B cell (primary cell): ENCODE results near the gene NXNL1. TPM values are rescaled to one million over a fixed set of nuclear protein-coding genes. Genes with fewer than 3 reads are reported as not detected.

Source experiments
- ATAC-seq: fragments of 200-7000 bp; cut with Tn5 transposase; one replicate; pipeline ENCODE4 v1.10.0; 2021; ENCODE audit warnings: low read depth, mild to moderate bottlenecking, moderate number of reproducible peaks, moderate library complexity
- CTCF ChIA-PET: fragments of 350-600 bp; sonication (Branson Sonifier 250); formaldehyde crosslinking; loops from one replicate; lab custom pipeline; 2021; ENCODE audit warnings: antibody characterized with exemption, inconsistent platforms; lab: Charles Lee
- POLR2A ChIA-PET: fragments of 350-600 bp; sonication (Branson Sonifier 250); formaldehyde crosslinking; loops from one replicate; lab custom pipeline; 2021; ENCODE audit warnings: antibody characterized with exemption; lab: Charles Lee
- DNase-seq: peaks from one replicate; pipeline ENCODE4 v3.0.0; 2013
- H2AFZ ChIP-seq: 2 replicates; pipeline ENCODE4 v1.6.1; 2012; ENCODE audit warnings: mild to moderate bottlenecking, low read depth, low read length; ENCODE audit not compliant: insufficient read depth, poor library complexity, severe bottlenecking
- H3K27ac ChIP-seq, 2 donors: 1 replicate in 1 of 2; 2 replicates in 1 of 2; pipeline ENCODE4 v1.5.1; 2012 to 2013; ENCODE audit warnings: low read length in 2 of 2, mild to moderate bottlenecking in 2 of 2, moderate library complexity in 1 of 2
- H3K27me3 ChIP-seq, 4 experiments: fragments of 200-600 bp in 1 of 4; sonication (generic) in 1 of 4; replicated peaks in 1 of 4; 1 replicate in 2 of 4; 2 replicates in 2 of 4; pipeline versions ENCODE4 v1.6.1 to v1.7.0; 2013 to 2016; ENCODE audit warnings: low read length in 3 of 4, mild to moderate bottlenecking in 2 of 4, mixed read lengths in 1 of 4, moderate library complexity in 1 of 4; ENCODE audit not compliant: insufficient read depth in 4 of 4, control insufficient read depth in 3 of 4; ENCODE audit errors: control extremely low read depth in 1 of 4
- H3K36me3 ChIP-seq, 2 experiments: replicated peaks in 1 of 2; 1 replicate in 1 of 2; 2 replicates in 1 of 2; pipeline versions ENCODE4 v1.6.1 to v1.7.1; 2013; ENCODE audit warnings: low read length in 1 of 2; ENCODE audit not compliant: insufficient read depth in 2 of 2, control insufficient read depth in 1 of 2; ENCODE audit errors: control extremely low read depth in 1 of 2, extremely low read depth in 1 of 2
- H3K4me1 ChIP-seq, 2 donors: fragments of 200-600 bp in 1 of 2; sonication (generic) in 1 of 2; 1 replicate in 1 of 2; 2 replicates in 1 of 2; pipeline versions ENCODE4 v1.5.1 to v1.6.1; 2013 to 2017; ENCODE audit warnings: low read length in 2 of 2; ENCODE audit not compliant: control insufficient read depth in 2 of 2, insufficient read depth in 2 of 2
- H3K4me2 ChIP-seq: replicated peaks from 2 replicates; pipeline ENCODE3; 2012; ENCODE audit warnings: mild to moderate bottlenecking, low read depth, low read length; ENCODE audit not compliant: poor library complexity, severe bottlenecking
- H3K4me3 ChIP-seq, 5 experiments: fragments of 200-600 bp in 1 of 5; sonication (generic) in 1 of 5; 1 replicate in 3 of 5; 2 replicates in 2 of 5; pipeline versions ENCODE4 v1.5.1 to v1.7.0; 2011 to 2016; ENCODE audit warnings: low read length in 4 of 5, mild to moderate bottlenecking in 4 of 5, low read depth in 2 of 5, control low read depth in 1 of 5, moderate library complexity in 1 of 5; ENCODE audit not compliant: insufficient read depth in 1 of 5; ENCODE audit errors: control extremely low read depth in 1 of 5, extremely low read depth in 1 of 5
- H3K79me2 ChIP-seq: fragments of 200-600 bp; sonication (generic); one replicate; pipeline ENCODE4 v1.6.0; 2016; ENCODE audit warnings: low read length; ENCODE audit not compliant: control insufficient read depth, insufficient read depth
- H3K9ac ChIP-seq: fragments of 200-600 bp; sonication (generic); 2 replicates; pipeline ENCODE4 v1.6.1; 2017; ENCODE audit warnings: mild to moderate bottlenecking, low read length, moderate library complexity
- H3K9me3 ChIP-seq, 3 donors: one replicate each; pipeline versions ENCODE4 v1.6.1 to v1.7.1; 2013; ENCODE audit warnings: low read length in 2 of 3; ENCODE audit not compliant: control insufficient read depth in 2 of 3, insufficient read depth in 1 of 3; ENCODE audit errors: control extremely low read depth in 1 of 3
- H4K20me1 ChIP-seq: 2 replicates; pipeline ENCODE4 v1.6.0; 2012; ENCODE audit warnings: mild to moderate bottlenecking, low read length; ENCODE audit not compliant: insufficient read depth, control insufficient read depth, poor library complexity, severe bottlenecking
- H3K27ac Mint-ChIP-seq: one replicate; pipeline ENCODE4 v1.8.0; 2021; ENCODE audit warnings: mixed read lengths
- H3K27me3 Mint-ChIP-seq: one replicate; pipeline ENCODE4 v1.8.0; 2021; ENCODE audit warnings: mixed read lengths
- H3K4me1 Mint-ChIP-seq: one replicate; pipeline ENCODE4 v1.8.0; 2021; ENCODE audit warnings: mixed read lengths
- H3K4me3 Mint-ChIP-seq: one replicate; pipeline ENCODE4 v1.8.0; 2021; ENCODE audit warnings: mixed read lengths
- H3K9me3 Mint-ChIP-seq: one replicate; pipeline ENCODE4 v1.8.0; 2022; ENCODE audit warnings: mixed read lengths; ENCODE audit not compliant: insufficient read depth
- CTCF ChIP-seq: fragments of 200-600 bp; IDR thresholded peaks from one replicate; pipeline ENCODE4 v1.8.0; 2022; ENCODE audit warnings: antibody characterized with exemption, mild to moderate bottlenecking
- EZH2 ChIP-seq: IDR thresholded peaks from 2 replicates; pipeline ENCODE4 v1.6.1; 2012; ENCODE audit warnings: borderline replicate concordance, low read depth, mild to moderate bottlenecking, moderate library complexity, low read length; ENCODE audit not compliant: insufficient read depth, poor library complexity, severe bottlenecking
- WGBS: methylation state at CpG from one replicate; pipeline ENCODE4 v1.1.5; 2013; ENCODE audit warnings: missing lambda C conversion rate; ENCODE audit not compliant: insufficient coverage; 5-methylcytosine and 5-hydroxymethylcytosine counted together
- intact Hi-C: fragments of 100-400 bp; cut with micrococcal nuclease; formaldehyde crosslinking; loops from one replicate; pipeline ENCODE4 v1.10.0; 2022
- polyA plus RNA-seq: library from polyadenylated mRNA; depleted of rRNA; stranded (reverse); fragments of >200 nt; gene quantifications from 2 replicates; pipeline ENCODE4 v1.2.3, GENCODE V29; 2012
- total RNA-seq, 2 donors: library from RNA; stranded (reverse); fragments of 120-200 nt in 1 of 2; gene quantifications; 1 replicate in 1 of 2; 2 replicates in 1 of 2; pipeline versions ENCODE4 v1.2.3 to v1.2.4, GENCODE V29; 2013 to 2022

NXNL1 gene
- total and polyA plus RNA-seq, 2 donors (not counting 1 experiment from before 2014, with no cell fraction given), result not detected

GRCh38 chr19:17423429-17424208, 37.1 kb downstream of the NXNL1 start:
- ChIA-PET POLR2A (no interaction called here), CTCF (no interaction called here)
- no peak for TF ChIP-seq CTCF
- Histone ChIP-seq H3K27me3 (no peaks in the 10 kb centered on the region), H3K27ac (no peak overlapping the region), H3K4me2 (no peak overlapping the region), H3K4me3 (no peak overlapping the region), H3K4me1 (peaks cover 12 to 16% of the 10 kb centered on the region in 2 donors), H3K9me3 (no peaks in the 10 kb centered on the region), H3K79me2 (peaks cover 6% of the 10 kb centered on the region), H4K20me1 (no peaks in the 10 kb centered on the region), H3K36me3 (peaks cover 0 to 4% of the 10 kb centered on the region in 2 experiments), H3K9ac (no peak overlapping the region), H2AFZ (no peak overlapping the region)
- H3K4me3 Mint-ChIP-seq, result no peak overlapping the region
- ATAC-seq, result no peak
- intact Hi-C loops, result no loop called here
- peaks cover 15% of the 10 kb centered on the region for H3K4me1 Mint-ChIP-seq
- no peak overlapping the region for H3K27ac Mint-ChIP-seq
- DNase-seq, result no peak
- WGBS, result 98% methylated on average over 11 of the region's 20 CpGs
- H3K27me3 Mint-ChIP-seq, result no peaks in the 10 kb centered on the region
- H3K9me3 Mint-ChIP-seq, result no peaks in the 10 kb centered on the region

DNA sequence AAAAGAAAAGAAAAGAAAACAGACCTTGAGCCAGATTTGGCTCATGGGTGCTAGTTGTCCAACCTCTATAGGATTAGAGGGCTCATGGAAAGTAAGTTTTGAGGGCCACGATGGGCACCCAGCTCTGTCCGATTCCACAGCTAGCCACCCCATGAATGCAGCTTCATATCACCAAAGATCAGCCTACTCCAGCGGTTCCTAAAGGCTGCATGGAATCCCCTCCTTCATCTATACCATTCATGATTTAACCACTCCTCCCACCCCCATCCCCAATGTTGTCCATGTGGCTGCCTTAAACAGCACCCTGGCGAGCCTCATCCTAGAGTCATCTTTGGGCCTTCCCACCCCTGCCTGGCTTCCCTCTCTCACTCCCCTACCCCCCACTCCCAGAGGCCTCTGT, 38.8 kb downstream of the NXNL1 start:
- Mint-ChIP-seq H3K4me1 (peaks cover 15% of the 10 kb centered on the region), H3K27ac (no peak overlapping the region), H3K9me3 (no peaks in the 10 kb centered on the region), H3K4me3 (no peak overlapping the region), H3K27me3 (no peaks in the 10 kb centered on the region)
- 100% methylated on average over 4 of the region's 4 CpGs for WGBS
- H3K4me1 ChIP-seq, result peaks cover 12 to 16% of the 10 kb centered on the region in 2 donors
- H4K20me1 ChIP-seq, result no peaks in the 10 kb centered on the region
- intact Hi-C loops, result no loop called here
- H3K9ac ChIP-seq, result no peak overlapping the region
- no peak for TF ChIP-seq CTCF
- TF ChIP-seq EZH2, result no peak
- H3K27ac ChIP-seq, result no peak overlapping the region
- no peak overlapping the region for H2AFZ ChIP-seq
- peaks cover 6% of the 10 kb centered on the region for H3K79me2 ChIP-seq
- ATAC-seq, result no peak
- H3K4me3 ChIP-seq, result no peak overlapping the region
- ChIA-PET POLR2A (interaction anchor here (0.6 kb wide), 1 partner anchor 17 kb away, joined by 4 read pairs; the partner anchor contains the start of gene BST2), CTCF (interaction anchor here (1.1 kb wide), 1 partner anchor 511 kb away, joined by 4 read pairs; the partner anchor contains the start of gene CCDC124)
- H3K36me3 ChIP-seq, result peaks cover 0 to 4% of the 10 kb centered on the region in 2 experiments
- no peak for DNase-seq
- no peak overlapping the region for H3K4me2 ChIP-seq
- no peaks in the 10 kb centered on the region for H3K27me3 ChIP-seq
- H3K9me3 ChIP-seq, result no peaks in the 10 kb centered on the region
